ENCODE data around the gene REXO5.
"Not testable (repeated sequence)": the region's sequence is repeated elsewhere in the genome, so short reads cannot be mapped to it uniquely, and the experiment has no call there.

Gene REXO5

GRCh38 chr16:20806168-20807050 lies at the start of gene REXO5, which contains the start of gene ERI2:
REXO5 (plus strand) TSS chr16:20806527; CDS start chr16:20806954, 427 bp downstream.
ERI2 (minus strand) TSS chr16:20806472; CDS start chr16:20806430, 42 bp downstream.
- peak; percentile 75 for DNase-seq

GRCh38 chr16:20760346-20760745 lies 46.0 kb upstream of the REXO5 start:
- no peak for DNase-seq

GRCh38 chr16:20761175-20761574 lies 45.2 kb upstream of the REXO5 start:
- no peak for DNase-seq

- DNase-seq = no peak
Observed at GRCh38 chr16:20762404-20763123, 43.8 kb upstream of the REXO5 start.

- DNase-seq = peak; percentile 48
Observed at GRCh38 chr16:20763461-20764232, 42.7 kb upstream of the REXO5 start, which contains the start of gene ACSM3. ACSM3 (plus strand) TSS chr16:20764014; CDS start chr16:20770035, 6,021 bp downstream.

GRCh38 chr16:20764448-20764847 lies 41.9 kb upstream of the REXO5 start:
- DNase-seq = not testable (repeated sequence)

- DNase-seq = no peak
Observed at GRCh38 chr16:20765732-20766131, 40.6 kb upstream of the REXO5 start.

- no peak for DNase-seq
Observed at GRCh38 chr16:20766294-20766693, 40.0 kb upstream of the REXO5 start.

GRCh38 chr16:20767577-20767976 lies 38.8 kb upstream of the REXO5 start:
- no peak for DNase-seq

- no peak for DNase-seq
Observed at GRCh38 chr16:20768121-20768520, 38.2 kb upstream of the REXO5 start.

GRCh38 chr16:20768818-20769217 lies 37.5 kb upstream of the REXO5 start:
- no peak for DNase-seq

GRCh38 chr16:20773679-20774078 lies 32.6 kb upstream of the REXO5 start:
- DNase-seq = no peak

- peak; percentile 37 for DNase-seq
Observed at GRCh38 chr16:20774703-20775362, 31.5 kb upstream of the REXO5 start.

GRCh38 chr16:20781697-20782096 lies 24.6 kb upstream of the REXO5 start:
- DNase-seq = no peak

GRCh38 chr16:20782470-20782869 lies 23.9 kb upstream of the REXO5 start:
- DNase-seq = no peak

GRCh38 chr16:20784204-20784603 lies 22.1 kb upstream of the REXO5 start:
- DNase-seq = no peak

GRCh38 chr16:20789130-20789529 lies 17.2 kb upstream of the REXO5 start:
- DNase-seq = no peak

GRCh38 chr16:20791923-20792612 lies 14.3 kb upstream of the REXO5 start:
- DNase-seq = no peak

- DNase-seq = no peak
Observed at GRCh38 chr16:20798364-20798763, 8.0 kb upstream of the REXO5 start.

GRCh38 chr16:20799599-20799998 lies 6.7 kb upstream of the REXO5 start:
- DNase-seq = no peak

GRCh38 chr16:20801278-20801677 lies 5.0 kb upstream of the REXO5 start:
- DNase-seq = no peak

GRCh38 chr16:20803192-20803560 lies 3.2 kb upstream of the REXO5 start:
- DNase-seq = no peak

Data from stimulated activated naive CD4-positive, alpha-beta T cell treated with Interleukin-2 at 50 U/mL for 16 hours (primary cell).